Uterus (tissue), 2 donors: ENCODE data around the gene DPP10.

Experiments used
- CTCF ChIP-seq, 4 experiments: fragments of 200-600 bp in 2 of 4; fragments of 450-650 bp in 2 of 4; sonication (generic) in 2 of 4; IDR thresholded peaks; one replicate each; pipeline ENCODE4 v1.5.1; 2016 to 2019; ENCODE audit warnings: antibody characterized with exemption in 4 of 4, mild to moderate bottlenecking in 2 of 4, moderate library complexity in 1 of 4
- POLR2A ChIP-seq, 2 donors: fragments of 450-650 bp; IDR thresholded peaks; one replicate each; pipeline ENCODE4 v1.6.1; 2016; ENCODE audit warnings: antibody characterized with exemption in 2 of 2, mild to moderate bottlenecking in 1 of 2, moderate library complexity in 1 of 2

GRCh38 chr2:115169814-115170213 is 727.4 kb downstream of the DPP10 start:
- TF ChIP-seq CTCF (IDR thresholded peaks at IDR 0.05) (no peak), POLR2A (IDR thresholded peaks at IDR 0.05) (no peak)
